ENCODE results near the gene ATP11A. TPM values are rescaled to one million over a fixed set of nuclear protein-coding genes. Genes with fewer than 3 reads are reported as not detected.

The ATP11A gene
- total and polyA plus RNA-seq, 10 of the 15 experiments (the other 5 are each of a cell fraction or from before 2014, with no cell fraction given) = 1.4 to 69.6 (median 14.4) TPM

GRCh38 chr13:112704308-112705145 is 14.7 kb downstream of the ATP11A start:
- CTCF ChIA-PET = no interaction called here
- no peak overlapping the region for H3K9ac ChIP-seq (ENCODE audit: control insufficient read depth, insufficient read depth, low read length)

More at GRCh38 chr13:112704308-112705145, 14.7 kb downstream of the ATP11A start:
- RAD21 ChIA-PET (ENCODE audit: unreplicated experiment) = no interaction called here
- H2AFZ ChIP-seq (ENCODE audit: control insufficient read depth, low read depth, low read length) = no peak overlapping the region
- no peak overlapping the region for H3K27ac ChIP-seq (ENCODE audit: control insufficient read depth, insufficient read depth)
- H3K9me3 ChIP-seq (replicated peaks; ENCODE audit: control insufficient read depth, insufficient read depth, low read length) = no peaks in the 10 kb centered on the region
- FAIRE-seq (no peak), DNase-seq (ENCODE audit: low read depth, low spot score) (no peak), ATAC-seq (no peak)
- H3K36me3 ChIP-seq (ENCODE audit: control insufficient read depth in 2 of 2, insufficient read depth in 2 of 2, low read length in 1 of 2) = peaks cover 0 to 2% of the 10 kb centered on the region in 2 experiments; a peak in 1 of 4 replicates
- no peak for TF ChIP-seq PRDM15 (CRISPR knock-in tag; IDR thresholded peaks at IDR 0.05)
- TF ChIP-seq CBX5 (IDR thresholded peaks at IDR 0.05; ENCODE audit: low read depth) = no peak
- no peak for TF ChIP-seq GATAD2B (conservative IDR thresholded peaks at IDR 0.05; ENCODE audit: low read depth)
- no peak for TF ChIP-seq ATF3 (IDR thresholded peaks at IDR 0.05; ENCODE audit: borderline replicate concordance, extremely low read depth, low read depth, low read length)
- TF ChIP-seq PML (IDR thresholded peaks at IDR 0.05; ENCODE audit: low read length) = no peak
- no peak for TF ChIP-seq JUND (IDR thresholded peaks at IDR 0.05; ENCODE audit: low read depth, low read length)
- TF ChIP-seq ESRRA (IDR thresholded peaks at IDR 0.05; ENCODE audit: low read length) = no peak
- no peak for TF ChIP-seq POU2F2 (IDR thresholded peaks at IDR 0.05; ENCODE audit: borderline replicate concordance, low read depth, low read length)
- TF ChIP-seq NR2C2 (IDR thresholded peaks at IDR 0.05; ENCODE audit: borderline replicate concordance, control insufficient read depth, insufficient read length, low read depth) = no peak
- no peak for TF ChIP-seq NBN (IDR thresholded peaks at IDR 0.05)
- no peak for TF ChIP-seq KDM1A (IDR thresholded peaks at IDR 0.05; ENCODE audit: borderline replicate concordance)
- TF ChIP-seq NFXL1 (IDR thresholded peaks at IDR 0.05; ENCODE audit: borderline replicate concordance) = no peak
- TF ChIP-seq SREBF2 (IDR thresholded peaks at IDR 0.05; ENCODE audit: low read length) = no peak
- no peak for TF ChIP-seq CHD4 (IDR thresholded peaks at IDR 0.05)
- no peak for TF ChIP-seq NFYA (IDR thresholded peaks at IDR 0.05; ENCODE audit: borderline replicate concordance, low read depth, low read length)
- TF ChIP-seq ASH2L (IDR thresholded peaks at IDR 0.05; ENCODE audit: borderline replicate concordance, low read depth) = no peak
- no peaks in the 10 kb centered on the region for H3K27me3 ChIP-seq (replicated peaks in 1 of 2; ENCODE audit: control insufficient read depth in 2 of 2, insufficient read depth in 2 of 2, low read length in 1 of 2)
- no peaks in the 10 kb centered on the region; the same call in 1 of the 2 replicates for H4K20me1 ChIP-seq (ENCODE audit: control insufficient read depth, insufficient read depth)
- H3K4me3 ChIP-seq = no peak overlapping the region
- in situ Hi-C loops (cut with MboI) (no loop called here), intact Hi-C loops (cut with micrococcal nuclease; ENCODE audit: unreplicated experiment) (no loop called here)
- H3K79me2 ChIP-seq (ENCODE audit: control insufficient read depth, insufficient read depth, low read length) = peaks cover 18% of the 10 kb centered on the region
- SMC1A ChIA-PET (ENCODE audit: uncharacterized antibody, unreplicated experiment) = no interaction called here
- POLR2A ChIA-PET = no interaction called here
- no TSS peak for BruUV-seq (replicated peaks)
- WGBS (ENCODE audit: insufficient coverage, insufficient replicate concordance, low lambda C conversion rate, missing lambda C conversion rate) = 82% methylated on average over 17 of the region's 17 CpGs
- H3K4me2 ChIP-seq (ENCODE audit: control insufficient read depth, insufficient read depth) = no peak overlapping the region
- H3K4me1 ChIP-seq (ENCODE audit: control insufficient read depth, insufficient read depth, low read length) = no peaks in the 10 kb centered on the region

All from GM12878 (cell line).